H9 (cell line): ENCODE results near the gene PRR5L. TPM values are rescaled to one million over a fixed set of nuclear protein-coding genes. Genes with fewer than 3 reads are reported as not detected.

Experiments used
- DNase-seq: peaks from one replicate; pipeline ENCODE4 v3.0.0-alpha.2; 2017
- H2AFZ ChIP-seq: one replicate; pipeline ENCODE4 v1.6.1; 2013; ENCODE audit warnings: mild to moderate bottlenecking, low read length, control low read depth, moderate library complexity
- H2AK5ac ChIP-seq: 2 replicates; pipeline ENCODE4 v1.6.1; 2013; ENCODE audit warnings: low read length, control low read depth, mixed read lengths; ENCODE audit not compliant: insufficient read length
- H2BK120ac ChIP-seq: one replicate; pipeline ENCODE4 v1.6.1; 2013; ENCODE audit warnings: low read depth, mild to moderate bottlenecking, low read length, control low read depth, inconsistent platforms; ENCODE audit not compliant: poor library complexity, severe bottlenecking
- H2BK12ac ChIP-seq: 2 replicates; pipeline ENCODE4 v1.6.1; 2013; ENCODE audit warnings: low read length, control low read depth, mixed read lengths, low read depth; ENCODE audit not compliant: insufficient read length
- H2BK15ac ChIP-seq: 2 replicates; pipeline ENCODE4 v1.6.1; 2013; ENCODE audit warnings: low read depth, low read length, control low read depth
- H2BK20ac ChIP-seq: one replicate; pipeline ENCODE4 v1.6.1; 2013; ENCODE audit warnings: low read depth, mild to moderate bottlenecking, low read length, control low read depth, inconsistent platforms; ENCODE audit not compliant: poor library complexity, severe bottlenecking
- H2BK5ac ChIP-seq: 2 replicates; pipeline ENCODE4 v1.6.1; 2013; ENCODE audit warnings: low read length, control low read depth, mixed read lengths; ENCODE audit not compliant: insufficient read length
- H3K14ac ChIP-seq: 2 replicates; pipeline ENCODE4 v1.6.1; 2013; ENCODE audit warnings: low read length, control low read depth; ENCODE audit not compliant: insufficient read depth
- H3K18ac ChIP-seq: 2 replicates; pipeline ENCODE4 v1.6.1; 2013; ENCODE audit warnings: low read depth, mild to moderate bottlenecking, mixed read lengths, low read length, control low read depth; ENCODE audit not compliant: insufficient read length
- H3K23ac ChIP-seq: 2 replicates; pipeline ENCODE4 v1.6.1; 2013; ENCODE audit warnings: low read length, control low read depth, mixed read lengths, low read depth; ENCODE audit not compliant: insufficient read length
- H3K23me2 ChIP-seq: 2 replicates; pipeline ENCODE4 v1.6.1; 2013; ENCODE audit warnings: low read depth, mild to moderate bottlenecking, mixed read lengths, low read length, control low read depth; ENCODE audit not compliant: insufficient read length, poor library complexity, severe bottlenecking
- H3K27ac ChIP-seq: 2 replicates; pipeline ENCODE4 v1.5.1; 2013; ENCODE audit warnings: low read length, control low read depth, mixed read lengths, low read depth; ENCODE audit not compliant: insufficient read length
- H3K27me3 ChIP-seq: 2 replicates; pipeline ENCODE4 v1.6.1; 2013; ENCODE audit warnings: low read length, control low read depth, inconsistent platforms; ENCODE audit not compliant: insufficient read depth
- H3K4ac ChIP-seq: 2 replicates; pipeline ENCODE4 v1.6.1; 2013; ENCODE audit warnings: low read depth, mild to moderate bottlenecking, control low read depth, inconsistent platforms, low read length, moderate library complexity
- H3K4me1 ChIP-seq: 2 replicates; pipeline ENCODE4 v1.6.1; 2013; ENCODE audit warnings: low read length, control low read depth, inconsistent platforms; ENCODE audit not compliant: insufficient read depth
- H3K4me2 ChIP-seq: 2 replicates; pipeline ENCODE4 v1.6.1; 2013; ENCODE audit warnings: low read length, control low read depth, mixed read lengths; ENCODE audit not compliant: insufficient read length, insufficient read depth
- H3K56ac ChIP-seq: 2 replicates; pipeline ENCODE4 v1.6.1; 2013; ENCODE audit warnings: low read depth, mild to moderate bottlenecking, mixed read lengths, low read length, control low read depth; ENCODE audit not compliant: insufficient read length
- H3K79me1 ChIP-seq: 2 replicates; pipeline ENCODE4 v1.6.1; 2013; ENCODE audit warnings: low read depth, mild to moderate bottlenecking, moderate library complexity, low read length, control low read depth, inconsistent platforms; ENCODE audit not compliant: insufficient read depth, poor library complexity, severe bottlenecking
- H3K79me2 ChIP-seq: 2 replicates; pipeline ENCODE4 v1.6.1; 2013; ENCODE audit warnings: low read length, control low read depth, inconsistent platforms; ENCODE audit not compliant: insufficient read depth
- H3K9ac ChIP-seq: 2 replicates; pipeline ENCODE4 v1.6.1; 2013; ENCODE audit warnings: low read length, control low read depth, mixed read lengths; ENCODE audit not compliant: insufficient read length; ENCODE audit errors: extremely low read depth
- H3K9me3 ChIP-seq: one replicate; pipeline ENCODE4 v1.6.1; 2013; ENCODE audit warnings: low read depth, low read length, inconsistent platforms; ENCODE audit not compliant: control insufficient read depth
- H3T11ph ChIP-seq: one replicate; pipeline ENCODE4 v1.6.1; 2013; ENCODE audit warnings: mild to moderate bottlenecking, low read length, control low read depth, inconsistent platforms
- H4K20me1 ChIP-seq: one replicate; pipeline ENCODE4 v1.6.1; 2013; ENCODE audit not compliant: control insufficient read depth, insufficient read length, insufficient read depth
- H4K5ac ChIP-seq: 2 replicates; pipeline ENCODE4 v1.6.1; 2013; ENCODE audit warnings: low read depth, mild to moderate bottlenecking, mixed read lengths, low read length, control low read depth; ENCODE audit not compliant: insufficient read length
- H4K8ac ChIP-seq: replicated peaks from 2 replicates; pipeline ENCODE4 v1.6.1; 2013; ENCODE audit warnings: low read length, control low read depth, mixed read lengths, low read depth; ENCODE audit not compliant: insufficient read length
- H4K91ac ChIP-seq: 2 replicates; pipeline ENCODE4 v1.6.1; 2013; ENCODE audit warnings: low read depth, mild to moderate bottlenecking, moderate library complexity, mixed read lengths, low read length, control low read depth; ENCODE audit not compliant: insufficient read length
- H3K27ac Mint-ChIP-seq, 3 experiments: 2 replicates in 2 of 3; 3 replicates in 1 of 3; pipeline ENCODE4 v1.8.0; 2020 to 2021; ENCODE audit warnings: mixed read lengths in 3 of 3, mild to moderate bottlenecking in 1 of 3, moderate library complexity in 1 of 3
- H3K27me3 Mint-ChIP-seq: 2 replicates; pipeline ENCODE4 v1.8.0; 2021; ENCODE audit warnings: low read depth, mild to moderate bottlenecking, moderate library complexity, mixed read lengths
- H3K36me3 Mint-ChIP-seq, 3 experiments: 2 replicates in 2 of 3; 3 replicates in 1 of 3; pipeline ENCODE4 v1.8.0; 2020 to 2021; ENCODE audit warnings: low read depth in 3 of 3, mixed read lengths in 3 of 3; ENCODE audit not compliant: insufficient read depth in 1 of 3
- H3K4me1 Mint-ChIP-seq, 2 experiments: 2 replicates each; pipeline ENCODE4 v1.8.0; 2020; ENCODE audit warnings: mixed read lengths in 2 of 2
- H3K4me3 Mint-ChIP-seq, 2 experiments: 2 replicates in 1 of 2; 3 replicates in 1 of 2; pipeline ENCODE4 v1.8.0; 2020 to 2021; ENCODE audit warnings: mild to moderate bottlenecking in 2 of 2, mixed read lengths in 2 of 2, moderate library complexity in 1 of 2
- H3K9me3 Mint-ChIP-seq, 2 experiments: 2 replicates in 1 of 2; 3 replicates in 1 of 2; pipeline ENCODE4 v1.8.0; 2020; ENCODE audit warnings: mild to moderate bottlenecking in 2 of 2, mixed read lengths in 2 of 2, moderate library complexity in 1 of 2
- CTCF ChIP-seq: fragments of 200-600 bp; sonication (generic); conservative IDR thresholded peaks from 3 replicates; pipeline ENCODE4 v1.8.0; 2021; ENCODE audit warnings: antibody characterized with exemption, mild to moderate bottlenecking
- WGBS: extraction: QIAGEN DNeasy Blood & Tissue Kit; methylation state at CpG from one replicate; pipeline ENCODE4 v1.1.7; 2013; ENCODE audit warnings: missing lambda C conversion rate, low lambda C conversion rate, mixed read lengths; ENCODE audit not compliant: insufficient read length; ENCODE audit errors: extremely low coverage; 5-methylcytosine and 5-hydroxymethylcytosine counted together
- total RNA-seq: library from RNA; stranded (reverse); gene quantifications from 2 replicates; pipeline ENCODE4 v1.2.1, GENCODE V29; 2021

The PRR5L gene
- total RNA-seq, 1 experiment from 2014 or later: 5.6 TPM

GRCh38 chr11:36388951-36389350, 92.9 kb downstream of the PRR5L start:
- no peak overlapping the region for H2BK5ac ChIP-seq
- no peak overlapping the region for H3K4me3 Mint-ChIP-seq
- no peak overlapping the region for H2BK15ac ChIP-seq
- no peak for DNase-seq
- no peaks in the 10 kb centered on the region for H3K4me1 ChIP-seq
- H3K36me3 Mint-ChIP-seq: no peaks in the 10 kb centered on the region
- TF ChIP-seq CTCF: no peak
- no peak overlapping the region for H2AFZ ChIP-seq
- no peaks in the 10 kb centered on the region for H3K23me2 ChIP-seq
- no peaks in the 10 kb centered on the region for H4K20me1 ChIP-seq
- no peak overlapping the region for H3K4me2 ChIP-seq
- no peak overlapping the region for H4K91ac ChIP-seq
- no peak overlapping the region for H4K5ac ChIP-seq
- H3K56ac ChIP-seq: no peak overlapping the region
- no peaks in the 10 kb centered on the region for H3K79me2 ChIP-seq
- H3K4me1 Mint-ChIP-seq: no peaks in the 10 kb centered on the region; a peak in 1 of 4 replicates
- no peak overlapping the region for H3K18ac ChIP-seq
- no CpG with 5 or more reads among the region's 7 CpGs for WGBS
- no peaks in the 10 kb centered on the region for H3K9me3 ChIP-seq
- no peak overlapping the region for H3K27ac Mint-ChIP-seq
- no peak overlapping the region for H4K8ac ChIP-seq
- H2BK20ac ChIP-seq: no peak overlapping the region
- no peak overlapping the region for H3K4ac ChIP-seq
- H2AK5ac ChIP-seq: no peak overlapping the region
- H3K27me3 Mint-ChIP-seq: no peaks in the 10 kb centered on the region
- H3K14ac ChIP-seq: no peak overlapping the region
- no peaks in the 10 kb centered on the region for H3K9me3 Mint-ChIP-seq
- H3K79me1 ChIP-seq: no peaks in the 10 kb centered on the region
- no peak overlapping the region for H3K27ac ChIP-seq
- no peak overlapping the region for H2BK120ac ChIP-seq
- H3K27me3 ChIP-seq: no peaks in the 10 kb centered on the region
- no peak overlapping the region for H3T11ph ChIP-seq
- H2BK12ac ChIP-seq: no peak overlapping the region
- H3K23ac ChIP-seq: no peak overlapping the region
- H3K9ac ChIP-seq: no peak overlapping the region
